Caco-2 (cell line): ENCODE measurements around the gene EPRS1. TPM values are rescaled to one million over a fixed set of nuclear protein-coding genes. Genes with fewer than 3 reads are reported as not detected.

Experiments used
- BruUV-seq: library from RNA; stranded (reverse); fragments of 400-500 nt; replicated peaks from 2 replicates; lab custom pipeline; 2021; lab: Mats Ljungman, UMichigan
- CTCF ChIA-PET: fragments of 300-600 bp; sonication (Branson Sonifier 250); formaldehyde crosslinking; loops from one replicate; lab custom pipeline; 2022; ENCODE audit warnings: antibody characterized with exemption; lab: Charles Lee
- POLR2A ChIA-PET: fragments of 300-600 bp; sonication (Branson Sonifier 250); formaldehyde crosslinking; loops from one replicate; lab custom pipeline; 2022; ENCODE audit warnings: antibody characterized with exemption; lab: Charles Lee
- DNase-seq, 2 experiments: peaks; one replicate each; pipeline versions ENCODE4 v3.0.0 to v3.0.0-alpha.2; 2020 to 2022
- H3K27me3 ChIP-seq: replicated peaks from 2 replicates; pipeline ENCODE4 v1.6.0; 2011; ENCODE audit warnings: low read length; ENCODE audit not compliant: control insufficient read depth, insufficient read depth
- H3K36me3 ChIP-seq: 2 replicates; pipeline ENCODE4 v1.5.1; 2011; ENCODE audit warnings: low read length; ENCODE audit not compliant: control insufficient read depth, insufficient read depth
- H3K4me1 ChIP-seq: fragments of 250-450 bp; sonication (Bioruptor Pico); 2 replicates; pipeline ENCODE4 v1.5.1; 2020; ENCODE audit warnings: mild to moderate bottlenecking
- H3K4me3 ChIP-seq: 2 replicates; pipeline ENCODE4 v1.5.1; 2011; ENCODE audit warnings: low read depth, mild to moderate bottlenecking, control low read depth, low read length
- H3K9me3 ChIP-seq: fragments of 250-450 bp; sonication (Bioruptor Pico); 2 replicates; pipeline ENCODE4 v1.5.1; 2020; ENCODE audit warnings: mild to moderate bottlenecking, moderate library complexity
- H3K27ac Mint-ChIP-seq: one replicate; pipeline ENCODE4 v1.8.0; 2022; ENCODE audit warnings: mixed read lengths; ENCODE audit not compliant: unreplicated experiment
- H3K27me3 Mint-ChIP-seq: one replicate; pipeline ENCODE4 v1.8.0; 2022; ENCODE audit warnings: mixed read lengths; ENCODE audit not compliant: insufficient read depth, unreplicated experiment
- H3K36me3 Mint-ChIP-seq: one replicate; pipeline ENCODE4 v1.8.0; 2022; ENCODE audit warnings: mild to moderate bottlenecking, mixed read lengths; ENCODE audit not compliant: insufficient read depth, unreplicated experiment
- H3K4me1 Mint-ChIP-seq: one replicate; pipeline ENCODE4 v1.8.0; 2022; ENCODE audit warnings: low read depth, mixed read lengths; ENCODE audit not compliant: unreplicated experiment
- H3K4me3 Mint-ChIP-seq: one replicate; pipeline ENCODE4 v1.8.0; 2022; ENCODE audit warnings: mild to moderate bottlenecking, moderate library complexity, mixed read lengths; ENCODE audit not compliant: unreplicated experiment
- H3K9me3 Mint-ChIP-seq: one replicate; pipeline ENCODE4 v1.8.0; 2022; ENCODE audit warnings: mixed read lengths; ENCODE audit not compliant: unreplicated experiment
- CTCF ChIP-seq, 2 experiments: fragments of 200-600 bp in 1 of 2; IDR thresholded peaks; 1 replicate in 1 of 2; 2 replicates in 1 of 2; pipeline versions ENCODE4 v1.5.1 to v1.8.0; 2011 to 2022; ENCODE audit warnings: antibody characterized with exemption in 1 of 2, control low read depth in 1 of 2, inconsistent platforms in 1 of 2, low read depth in 1 of 2, low read length in 1 of 2, mild to moderate bottlenecking in 1 of 2, moderate library complexity in 1 of 2; ENCODE audit not compliant: insufficient read depth in 1 of 2, severe bottlenecking in 1 of 2, unreplicated experiment in 1 of 2
- intact Hi-C: fragments of 100-400 bp; cut with micrococcal nuclease; formaldehyde crosslinking; loops from one replicate; pipeline ENCODE4 v1.10.0; 2022; ENCODE audit not compliant: unreplicated experiment
- total RNA-seq: library from RNA; stranded (reverse); gene quantifications from 2 replicates; pipeline ENCODE4 v1.2.3, GENCODE V29; 2022

EPRS1 gene
- total RNA-seq, 1 experiment from 2014 or later, result 215 TPM

- Histone ChIP-seq H3K27me3 (no peaks in the 10 kb centered on the region), H3K36me3 (no peaks in the 10 kb centered on the region; the same call in 1 of the 2 replicates), H3K9me3 (no peaks in the 10 kb centered on the region), H3K4me3 (no peak overlapping the region), H3K4me1 (no peaks in the 10 kb centered on the region)
- DNase-seq, result no peak
- intact Hi-C loops, result no loop called here
- no peak for TF ChIP-seq CTCF (IDR thresholded peaks at IDR 0.05; ENCODE audit: insufficient read depth in 1 of 2, low read depth in 1 of 2, low read length in 1 of 2, severe bottlenecking in 1 of 2, unreplicated experiment in 1 of 2)
- no peak overlapping the region for H3K4me3 Mint-ChIP-seq
- peaks cover 81% of the 10 kb centered on the region for H3K36me3 Mint-ChIP-seq
- CTCF ChIA-PET, result no interaction called here
- no peaks in the 10 kb centered on the region for H3K27me3 Mint-ChIP-seq
- no peaks in the 10 kb centered on the region for H3K4me1 Mint-ChIP-seq
- no TSS peak for BruUV-seq
- POLR2A ChIA-PET, result no interaction called here
- H3K27ac Mint-ChIP-seq, result peak overlapping the region; percentile 30
- no peaks in the 10 kb centered on the region for H3K9me3 Mint-ChIP-seq
Observed at GRCh38 chr1:220003610-220004299, 42.5 kb downstream of the EPRS1 start.

DNA sequence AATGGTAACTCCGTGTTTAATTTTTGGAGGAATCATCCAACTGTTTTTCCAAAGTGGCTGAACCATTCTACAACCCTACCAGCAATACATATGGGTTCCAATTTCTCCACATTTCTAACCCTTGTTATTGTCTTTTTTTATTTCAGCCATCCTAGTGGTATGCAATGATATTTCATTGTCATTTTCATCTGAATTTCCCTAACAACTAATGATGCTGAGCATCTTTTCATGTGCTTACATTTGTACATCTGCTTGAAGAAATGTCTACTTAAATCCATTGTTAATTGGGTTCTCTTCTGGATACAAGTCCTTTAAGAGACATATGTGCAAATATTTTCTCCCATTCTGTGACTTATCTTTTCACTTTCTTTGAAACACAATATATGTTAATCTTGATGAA lies 43.3 kb downstream of the EPRS1 start:
- no peak for TF ChIP-seq CTCF (IDR thresholded peaks at IDR 0.05; ENCODE audit: insufficient read depth in 1 of 2, low read depth in 1 of 2, low read length in 1 of 2, severe bottlenecking in 1 of 2, unreplicated experiment in 1 of 2)

DNA sequence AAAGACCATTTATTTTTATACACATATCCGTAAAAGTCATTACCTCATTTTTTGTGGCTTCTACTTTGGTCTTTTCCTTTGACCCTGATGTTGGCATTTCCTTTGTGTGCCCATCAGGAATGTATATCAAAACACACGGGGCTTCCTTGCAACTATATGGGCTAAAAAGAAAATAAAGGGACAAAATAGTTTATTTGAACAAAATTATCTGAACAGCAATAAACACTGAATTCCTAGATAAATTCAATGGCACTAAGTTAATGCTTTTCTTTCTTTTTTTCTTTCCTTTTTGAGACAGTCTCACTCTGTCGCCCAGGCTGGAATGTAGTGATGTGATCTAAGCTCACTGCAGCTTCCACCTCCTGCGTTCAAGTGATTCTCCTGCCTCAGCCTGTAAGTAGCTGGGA lies 45.2 kb downstream of the EPRS1 start:
- TF ChIP-seq CTCF (IDR thresholded peaks at IDR 0.05; ENCODE audit: insufficient read depth in 1 of 2, low read depth in 1 of 2, low read length in 1 of 2, severe bottlenecking in 1 of 2, unreplicated experiment in 1 of 2), result no peak
- BruUV-seq, result no TSS peak
- Mint-ChIP-seq H3K4me1 (no peaks in the 10 kb centered on the region), H3K4me3 (no peak overlapping the region), H3K9me3 (no peaks in the 10 kb centered on the region), H3K36me3 (peaks cover 87% of the 10 kb centered on the region), H3K27ac (no peak overlapping the region), H3K27me3 (no peaks in the 10 kb centered on the region)
- ChIA-PET CTCF (no interaction called here), POLR2A (no interaction called here)
- H3K36me3 ChIP-seq, result peaks cover 1% of the 10 kb centered on the region
- no peak for DNase-seq
- no peaks in the 10 kb centered on the region for H3K27me3 ChIP-seq
- intact Hi-C loops, result no loop called here
- H3K9me3 ChIP-seq, result no peaks in the 10 kb centered on the region; the same call in 1 of the 2 replicates
- no peak overlapping the region for H3K4me3 ChIP-seq
- no peaks in the 10 kb centered on the region for H3K4me1 ChIP-seq

More for the DNA sequence above, 43.3 kb downstream of the EPRS1 start:
- Mint-ChIP-seq H3K4me1 (no peaks in the 10 kb centered on the region), H3K9me3 (no peaks in the 10 kb centered on the region), H3K36me3 (peaks cover 81% of the 10 kb centered on the region), H3K27ac (no peak overlapping the region), H3K4me3 (no peak overlapping the region), H3K27me3 (no peaks in the 10 kb centered on the region)
- ChIA-PET POLR2A (no interaction called here), CTCF (no interaction called here)
- H3K27me3 ChIP-seq, result no peaks in the 10 kb centered on the region
- H3K9me3 ChIP-seq, result no peaks in the 10 kb centered on the region; the same call in 1 of the 2 replicates
- intact Hi-C loops, result no loop called here
- no peaks in the 10 kb centered on the region for H3K4me1 ChIP-seq
- no peak for DNase-seq
- no TSS peak for BruUV-seq
- no peak overlapping the region for H3K4me3 ChIP-seq
- H3K36me3 ChIP-seq, result no peaks in the 10 kb centered on the region; the same call in 1 of the 2 replicates
